ENCODE results near the gene NRDC. TPM values are rescaled to one million over a fixed set of nuclear protein-coding genes. Genes with fewer than 3 reads are reported as not detected.
A peak's percentile ranks its signal among the peaks of the same experiment; 100 is the strongest.

Gene NRDC
- total RNA-seq, 3 donors from 2014 or later = 83.3 to 119 (median 91.4) TPM

GRCh38 chr1:51922040-51922439 is 43.5 kb upstream of the NRDC start:
- ATAC-seq = no peak
- no peaks in the 10 kb centered on the region for H3K9me3 ChIP-seq
- intact Hi-C loops (cut with DNase I, micrococcal nuclease) = no loop called here
- TF ChIP-seq CTCF (IDR thresholded peaks at IDR 0.05) = no peak
- no peaks in the 10 kb centered on the region for H3K36me3 ChIP-seq (ENCODE audit: low read depth)
- no peak overlapping the region for H3K4me3 ChIP-seq
- no peaks in the 10 kb centered on the region for H3K4me1 ChIP-seq (ENCODE audit: low read depth)
- no peak for DNase-seq

DNA sequence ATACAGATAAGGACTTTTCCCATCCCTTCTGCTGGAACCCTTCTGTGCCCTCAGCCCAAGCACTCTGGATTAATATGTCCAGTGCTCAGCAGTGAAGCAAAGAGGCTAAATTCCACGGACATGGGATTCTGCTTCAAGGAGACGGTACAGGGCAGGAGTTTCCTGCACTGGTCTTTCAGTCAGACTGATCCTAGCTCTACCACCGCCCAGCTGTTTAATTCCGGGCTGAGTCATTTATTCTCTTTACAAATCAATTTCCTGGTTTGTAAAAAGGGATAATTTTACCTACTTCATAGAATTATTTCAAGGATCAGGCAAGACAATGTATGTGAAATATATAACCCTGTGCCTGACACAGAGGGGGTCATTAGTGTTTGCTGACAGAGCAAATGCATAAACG is 41.6 kb upstream of the NRDC start:
- no peak for TF ChIP-seq CTCF (IDR thresholded peaks at IDR 0.05)
- H3K4me1 ChIP-seq (ENCODE audit: low read depth) = no peaks in the 10 kb centered on the region
- intact Hi-C loops (cut with DNase I, micrococcal nuclease) = no loop called here
- H3K4me3 ChIP-seq = no peak overlapping the region
- ATAC-seq = peak; percentile 63
- H3K36me3 ChIP-seq (ENCODE audit: low read depth) = no peaks in the 10 kb centered on the region
- DNase-seq = no peak
- H3K9me3 ChIP-seq = no peaks in the 10 kb centered on the region

GRCh38 chr1:51919684-51920083 is 41.2 kb upstream of the NRDC start:
- no peak overlapping the region for H3K4me3 ChIP-seq
- H3K9me3 ChIP-seq = no peaks in the 10 kb centered on the region
- ATAC-seq (no peak), DNase-seq (no peak)
- intact Hi-C loops (cut with DNase I, micrococcal nuclease) = no loop called here
- H3K4me1 ChIP-seq (ENCODE audit: low read depth) = no peaks in the 10 kb centered on the region
- H3K36me3 ChIP-seq (ENCODE audit: low read depth) = no peaks in the 10 kb centered on the region
- no peak for TF ChIP-seq CTCF (IDR thresholded peaks at IDR 0.05)

DNA sequence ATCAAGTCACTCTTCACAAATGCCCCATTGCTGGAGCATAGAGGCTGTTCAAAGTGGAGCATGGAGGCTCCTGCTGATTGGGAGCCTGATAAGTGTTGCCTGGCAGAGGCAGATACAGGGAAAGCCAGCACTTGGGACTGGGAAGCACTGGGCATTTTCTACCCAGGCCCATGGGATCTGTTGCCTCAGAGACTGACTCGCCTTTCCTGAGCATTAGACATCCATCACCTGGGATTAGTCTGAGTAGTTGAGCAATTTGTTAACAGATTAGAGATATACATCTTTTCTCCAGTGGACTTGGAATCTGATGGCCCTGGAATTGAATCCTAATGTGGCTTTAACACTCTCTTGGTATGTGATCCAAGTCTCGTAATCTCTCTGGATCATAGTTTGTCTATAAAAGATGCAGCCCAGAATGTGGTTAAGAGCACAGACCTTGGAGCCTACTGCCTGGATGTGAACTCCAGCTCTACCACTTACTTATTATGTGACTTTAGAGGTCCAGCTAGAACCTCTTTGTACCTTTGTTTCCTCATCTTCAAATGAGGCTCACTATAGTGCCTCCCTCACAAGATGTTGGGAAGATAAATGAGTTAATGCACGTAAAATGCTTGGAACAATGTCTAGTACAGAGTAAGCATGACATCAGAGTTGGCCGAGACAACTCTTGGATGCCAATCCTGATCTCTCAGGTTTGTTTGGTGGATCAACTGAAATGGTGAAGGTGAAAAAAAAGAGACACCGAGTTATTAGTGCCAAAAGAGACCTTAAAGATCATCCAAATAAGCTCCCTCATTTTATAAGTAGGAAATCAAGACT is 38.3 kb upstream of the NRDC start:
- no peak for DNase-seq
- no peaks in the 10 kb centered on the region for H3K4me1 ChIP-seq (ENCODE audit: low read depth)
- H3K36me3 ChIP-seq (ENCODE audit: low read depth) = no peaks in the 10 kb centered on the region
- no peak for ATAC-seq
- intact Hi-C loops (cut with DNase I, micrococcal nuclease) = no loop called here
- TF ChIP-seq CTCF (IDR thresholded peaks at IDR 0.05) = no peak
- no peak overlapping the region for H3K4me3 ChIP-seq
- no peaks in the 10 kb centered on the region for H3K9me3 ChIP-seq

DNA sequence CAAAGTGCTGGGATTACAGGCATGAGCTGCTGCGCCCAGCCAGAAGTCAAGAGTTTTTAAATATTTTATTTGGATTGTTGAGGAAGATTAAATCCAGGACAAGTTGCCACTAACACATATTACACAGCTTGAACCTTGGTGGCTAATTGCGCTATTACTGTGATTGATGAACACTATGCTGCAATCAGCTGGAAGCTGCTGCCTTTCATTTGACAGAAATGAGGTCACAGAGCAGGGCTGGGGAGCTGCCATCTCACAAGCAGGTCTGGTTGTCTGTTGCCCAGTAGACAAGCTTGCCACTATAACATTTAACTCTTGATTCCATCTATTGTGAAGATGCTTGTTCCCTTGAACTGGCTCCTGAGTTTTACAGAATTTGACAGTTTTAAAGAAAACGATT is 37.4 kb upstream of the NRDC start:
- no peaks in the 10 kb centered on the region for H3K36me3 ChIP-seq (ENCODE audit: low read depth)
- no peak overlapping the region for H3K4me3 ChIP-seq
- DNase-seq (no peak), ATAC-seq (no peak)
- no peak for TF ChIP-seq CTCF (IDR thresholded peaks at IDR 0.05)
- intact Hi-C loops (cut with DNase I, micrococcal nuclease) = no loop called here
- no peaks in the 10 kb centered on the region for H3K4me1 ChIP-seq (ENCODE audit: low read depth)
- no peaks in the 10 kb centered on the region for H3K9me3 ChIP-seq

Measured in mucosa of descending colon (tissue), 3 donors.